Hepatocyte (in vitro differentiated cells): ENCODE results near the gene SREK1.

Source experiments
- CTCF ChIP-seq: fragments of 200-600 bp; sonication (generic); IDR thresholded peaks from 2 replicates; pipeline ENCODE4 v1.5.1; 2016; ENCODE audit warnings: antibody characterized with exemption, mild to moderate bottlenecking; ENCODE audit not compliant: poor library complexity
- EZH2phosphoT487 ChIP-seq: fragments of 200-600 bp; sonication (generic); IDR thresholded peaks from one replicate; pipeline ENCODE4 v1.6.1; 2018; ENCODE audit warnings: antibody characterized with exemption, mild to moderate bottlenecking, low read depth, moderate library complexity; ENCODE audit not compliant: unreplicated experiment, severe bottlenecking

- TF ChIP-seq CTCF (no peak), EZH2phosphoT487 (no peak)
Observed at GRCh38 chr5:66231508-66231907, 87.4 kb downstream of the SREK1 start.
